HG03457 (cell line): ENCODE results near the gene GATA6.
"Not testable (repeated sequence)": the region's sequence is repeated elsewhere in the genome, so short reads cannot be mapped to it uniquely, and the experiment has no call there.

Experiments used
- ATAC-seq: cut with Tn5 transposase; IDR thresholded peaks from one replicate; pipeline ENCODE4 v1.9.1; 2021; ENCODE audit warnings: moderate number of reproducible peaks; ENCODE audit not compliant: unreplicated experiment

GATA6 gene

DNA sequence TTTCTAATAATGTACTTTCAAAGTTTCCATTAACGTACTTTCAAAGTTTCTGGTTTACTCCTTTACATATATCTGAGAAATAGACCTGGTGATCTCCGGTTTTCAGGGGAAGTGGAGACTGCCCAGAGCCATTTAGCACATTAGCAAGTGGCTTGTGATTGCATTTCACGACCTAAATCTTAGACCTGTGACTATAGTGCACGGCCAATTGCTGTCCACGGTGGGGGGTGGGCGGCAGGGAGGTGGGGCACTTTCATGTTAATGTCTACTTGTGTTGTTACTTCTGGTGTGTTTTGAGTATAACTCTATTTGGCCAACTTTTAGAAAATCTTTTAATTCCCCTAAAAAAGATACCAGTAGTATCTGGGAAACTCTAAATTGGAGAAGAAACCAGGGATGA is 11.3 kb downstream of the GATA6 start:
- ATAC-seq = no peak

DNA sequence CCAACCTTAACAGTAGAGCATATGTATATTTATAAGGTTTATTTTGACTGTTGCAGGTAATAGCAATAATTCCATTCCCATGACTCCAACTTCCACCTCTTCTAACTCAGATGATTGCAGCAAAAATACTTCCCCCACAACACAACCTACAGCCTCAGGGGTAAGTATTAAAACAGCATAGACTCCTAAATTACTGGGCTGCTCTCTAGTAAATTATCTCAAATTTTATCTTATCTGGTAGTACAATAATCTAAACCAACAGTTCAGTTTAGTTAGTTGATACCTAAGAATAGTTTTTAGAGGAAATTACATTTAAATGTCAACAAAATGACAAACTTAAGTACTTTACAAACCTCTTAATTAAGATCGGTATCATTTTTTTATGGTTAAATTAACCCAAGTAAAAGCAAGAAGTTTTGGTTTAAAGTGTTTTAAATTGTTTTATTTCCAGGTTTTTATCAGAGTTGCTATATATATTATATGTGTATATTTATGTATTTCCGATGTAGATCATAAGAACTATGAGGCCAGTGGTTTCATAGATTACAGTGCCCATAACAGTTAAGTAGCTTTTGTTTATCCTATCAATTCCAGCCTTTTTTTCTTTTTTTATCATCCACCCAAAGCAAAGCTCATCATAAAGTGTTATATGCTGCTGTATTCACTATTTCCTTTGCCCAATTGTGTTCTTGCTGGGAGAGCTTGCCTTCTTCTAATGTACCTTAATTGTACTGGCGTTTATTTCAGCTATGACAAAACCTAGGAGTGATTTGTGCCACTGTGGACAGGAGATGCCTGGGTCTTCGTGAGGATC is 13.7 kb downstream of the GATA6 start:
- no peak for ATAC-seq

DNA sequence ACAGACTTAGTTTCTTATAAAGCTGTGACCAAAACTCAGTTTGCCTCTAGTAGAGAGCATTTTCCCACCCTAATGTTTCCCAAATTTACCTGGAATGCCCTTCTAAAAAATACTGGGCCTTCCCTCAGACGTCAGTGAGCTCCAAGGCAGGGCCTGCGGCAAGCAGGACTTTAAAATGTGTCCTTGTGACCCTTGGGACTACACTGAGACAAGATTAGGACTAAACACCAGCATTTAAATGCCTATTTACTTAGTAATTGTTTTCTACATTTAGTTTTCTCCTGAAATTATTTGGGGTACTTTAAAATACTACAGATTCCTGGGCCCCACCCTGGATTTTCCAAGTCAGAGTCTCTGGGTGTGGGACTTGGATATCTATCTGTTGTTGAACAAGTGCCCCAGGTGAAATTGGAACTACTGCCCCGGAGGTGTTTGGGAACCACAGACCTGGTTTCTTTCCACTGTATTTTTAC is 14.3 kb downstream of the GATA6 start:
- no peak for ATAC-seq

DNA sequence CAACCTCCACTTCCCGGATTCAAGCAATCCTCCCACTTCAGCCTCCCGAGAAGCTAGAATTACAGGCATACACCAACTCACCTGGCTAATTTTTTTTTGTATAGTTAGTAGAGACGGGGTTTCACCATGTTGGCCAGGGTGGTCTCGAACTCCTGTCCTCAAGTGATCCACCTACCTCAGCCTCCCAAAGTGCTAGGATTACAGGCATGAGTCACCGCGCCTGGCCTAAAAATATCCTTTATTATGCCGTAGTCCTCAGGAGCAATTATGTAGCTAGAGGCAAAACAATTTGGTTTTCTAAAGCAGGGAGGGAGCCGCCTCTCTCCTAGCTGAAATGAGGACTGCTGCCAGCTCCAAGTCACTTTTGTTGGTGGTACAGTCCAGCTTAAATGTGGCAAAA is 15.2 kb downstream of the GATA6 start:
- ATAC-seq = not testable (repeated sequence)

DNA sequence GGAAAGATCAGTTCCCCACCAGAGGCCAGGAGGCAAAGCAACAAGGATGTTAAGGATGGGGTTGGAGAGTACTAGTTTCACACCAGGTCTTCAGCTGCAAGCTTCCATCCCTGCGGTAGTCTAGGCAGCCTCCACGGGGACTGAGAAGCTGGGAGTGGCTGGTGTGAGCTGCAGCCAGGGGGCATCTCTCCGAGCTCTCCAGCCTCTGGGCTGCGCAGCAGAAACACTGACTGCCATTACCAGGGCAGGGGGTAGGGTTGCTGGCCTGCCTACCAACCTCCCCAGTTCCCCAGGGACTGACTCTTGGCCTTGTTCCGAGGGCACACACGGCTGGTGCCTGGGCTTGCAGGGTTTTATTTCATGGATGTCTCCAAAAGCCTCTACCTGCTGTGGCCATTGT is 15.9 kb downstream of the GATA6 start:
- ATAC-seq = no peak

DNA sequence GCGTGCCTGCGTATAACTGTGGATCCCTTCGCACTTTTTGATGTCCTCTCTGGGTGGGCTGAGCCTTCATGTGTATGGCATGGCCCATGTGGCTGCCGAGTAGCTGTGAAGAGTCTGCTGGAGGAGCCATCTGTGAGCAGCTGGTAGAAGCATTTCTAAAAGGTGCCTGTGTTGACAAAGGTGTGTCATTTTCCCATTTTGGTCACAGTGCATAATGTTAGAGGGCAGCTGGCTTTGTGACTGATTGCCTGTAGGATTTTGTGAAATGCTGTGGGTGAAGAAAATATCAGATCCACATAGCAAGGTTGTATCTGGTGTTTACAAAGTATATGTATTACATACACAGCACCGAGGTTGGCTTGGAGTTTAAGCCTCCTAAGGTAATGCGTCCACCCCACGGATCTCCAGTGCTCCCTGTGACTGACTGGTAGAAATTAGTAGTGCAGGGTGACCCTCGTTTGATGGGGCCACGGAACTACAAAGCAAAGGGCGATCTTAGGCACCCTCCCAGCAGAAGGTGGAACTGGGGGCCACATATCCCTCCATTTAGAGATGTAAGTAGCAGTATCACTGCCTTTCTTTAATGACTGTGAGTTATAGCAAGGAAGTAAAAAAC is 16.5 kb downstream of the GATA6 start:
- no peak for ATAC-seq

DNA sequence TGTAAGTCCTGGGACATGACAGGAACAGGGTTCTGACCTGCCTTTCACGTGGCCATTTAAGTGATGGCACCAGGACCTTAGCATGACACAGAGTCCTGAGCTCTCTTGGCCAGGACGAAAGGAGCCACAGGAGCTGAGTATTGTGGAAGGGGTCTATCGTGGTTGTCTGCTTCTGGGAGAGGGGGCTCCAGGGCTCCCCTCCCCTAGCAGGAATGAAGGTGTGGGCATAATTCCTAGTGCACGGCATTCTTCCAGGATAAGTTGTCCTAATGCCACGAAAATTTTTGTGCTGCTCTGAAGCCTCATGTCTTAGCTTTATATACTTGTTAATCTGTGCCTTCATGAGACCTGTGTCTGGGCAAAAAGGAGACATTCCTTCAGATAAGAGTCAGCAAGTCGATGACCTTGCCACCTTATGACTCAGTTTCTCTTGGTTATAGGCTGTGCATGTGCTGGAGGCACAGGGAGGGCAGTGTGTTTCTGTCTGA is 17.1 kb downstream of the GATA6 start:
- ATAC-seq = no peak

DNA sequence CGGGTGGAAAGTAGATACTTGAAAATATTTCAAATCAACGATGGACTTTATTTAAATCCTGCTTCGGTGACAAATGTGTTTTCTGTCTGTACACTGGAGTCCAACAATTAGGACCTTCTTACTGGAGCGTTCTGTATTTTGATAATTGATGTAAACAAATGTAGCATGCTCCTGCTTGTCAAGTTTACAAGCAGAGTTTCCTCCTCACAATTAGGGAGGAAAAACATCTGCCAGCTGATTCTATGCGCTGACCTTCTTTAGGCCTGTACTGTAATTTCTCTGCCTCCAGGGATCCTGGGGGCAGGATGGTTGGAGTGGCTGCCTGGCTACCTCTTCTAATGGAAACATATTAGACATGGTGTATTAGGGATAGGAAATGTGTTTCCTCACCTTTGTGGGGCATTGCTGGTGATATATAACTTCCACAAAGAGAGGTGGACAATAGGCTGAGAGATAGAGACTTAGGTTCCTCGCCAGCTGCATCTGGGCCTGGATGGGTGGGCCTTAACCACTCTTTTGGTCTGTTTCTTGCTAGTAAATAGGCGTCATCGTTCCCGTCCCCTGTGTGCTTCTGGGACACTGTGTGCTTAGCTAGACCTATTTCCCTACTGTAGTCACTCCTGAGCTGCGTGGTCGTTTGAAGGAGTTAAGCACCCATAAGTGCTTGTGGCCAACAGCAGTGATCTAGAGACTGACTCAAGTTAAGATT is 19.3 kb downstream of the GATA6 start:
- no peak for ATAC-seq

DNA sequence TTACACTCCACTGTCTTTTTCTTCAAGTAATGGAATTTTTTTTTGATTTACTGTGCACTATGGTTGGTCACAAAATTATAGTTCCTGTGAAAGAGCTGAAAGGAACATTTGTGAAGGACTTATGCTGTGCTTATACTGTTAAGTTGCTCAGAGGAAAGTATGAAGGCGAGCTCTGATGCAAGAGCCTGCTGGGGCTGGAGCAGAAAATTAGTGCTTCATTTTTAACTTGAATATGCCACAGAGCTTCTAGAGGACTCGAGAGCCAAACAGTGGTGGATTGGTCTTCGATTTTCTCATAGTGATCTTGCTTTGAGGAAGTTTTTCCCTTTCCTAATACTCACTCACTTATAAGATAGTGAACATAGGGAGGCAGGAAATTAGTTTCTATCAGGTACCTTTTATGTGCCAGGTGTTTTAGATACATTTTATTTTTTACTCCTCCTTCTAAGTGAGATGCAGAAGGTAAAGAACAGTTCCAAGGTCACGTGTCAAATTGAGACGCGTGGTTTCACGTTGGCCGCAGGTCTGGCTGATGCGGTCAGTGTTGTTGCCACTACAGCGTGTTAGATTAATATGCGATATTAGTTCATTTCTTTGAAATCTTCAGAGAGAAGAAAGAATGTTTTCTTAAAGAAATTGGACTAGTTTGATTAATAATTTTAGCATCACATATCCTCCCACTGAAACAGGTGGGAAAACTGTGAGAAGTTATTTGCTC is 20.2 kb downstream of the GATA6 start:
- no peak for ATAC-seq

DNA sequence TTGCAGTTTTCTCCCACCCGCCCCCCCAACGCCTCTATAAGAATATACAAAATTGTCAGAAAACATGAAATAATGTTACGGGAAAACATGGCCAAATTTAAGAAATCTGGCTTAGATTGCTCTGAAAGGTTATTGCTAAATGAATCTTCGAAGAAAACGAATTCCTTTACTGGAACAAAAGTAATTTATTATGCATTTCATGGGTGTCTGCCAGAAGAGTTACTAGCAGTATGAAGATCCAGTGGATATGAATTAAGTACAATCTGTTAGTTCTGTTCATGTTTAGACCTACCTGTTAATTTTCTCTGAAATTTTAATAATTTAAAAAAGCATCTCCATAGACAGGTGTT is 21.9 kb downstream of the GATA6 start:
- no peak for ATAC-seq

DNA sequence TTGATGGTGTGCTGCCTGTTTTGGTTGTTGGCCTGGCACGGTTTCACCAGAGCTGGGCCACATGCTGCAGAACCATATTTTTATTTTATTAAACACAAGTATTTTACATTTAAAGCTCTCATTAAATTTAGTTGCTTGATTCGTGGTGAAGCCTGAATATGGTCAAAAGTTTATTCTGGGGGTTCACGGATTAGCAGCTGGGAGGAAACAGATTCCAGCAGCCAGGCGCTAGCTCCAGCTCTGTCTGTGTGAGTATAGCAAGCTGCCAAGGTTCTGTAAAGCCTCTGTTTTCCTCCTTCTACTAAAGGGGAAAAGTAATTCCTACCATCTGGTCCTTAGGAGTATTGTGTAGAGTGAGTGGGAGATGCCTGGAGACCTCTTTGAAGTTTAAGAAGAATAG is 22.5 kb downstream of the GATA6 start:
- ATAC-seq = no peak

DNA sequence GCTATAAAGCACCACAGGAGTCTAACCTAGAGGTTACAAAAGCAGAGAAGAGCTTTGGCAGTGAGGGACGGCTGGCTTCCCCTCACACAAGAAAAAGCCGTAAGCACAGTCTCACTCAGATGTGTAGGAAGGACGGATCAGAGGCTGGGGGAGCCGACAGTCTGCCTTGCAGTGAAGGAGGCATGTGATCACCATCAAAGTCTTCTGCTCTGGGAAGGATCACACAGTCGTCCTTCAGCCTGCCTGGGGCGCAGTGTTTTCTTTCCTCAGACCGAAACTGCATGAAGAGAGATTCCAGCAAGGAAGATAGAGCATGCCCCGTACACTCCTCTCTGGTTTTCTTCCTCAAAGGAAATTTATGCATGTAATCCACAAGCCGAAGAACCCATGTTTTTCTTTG is 24.1 kb downstream of the GATA6 start:
- ATAC-seq = no peak

DNA sequence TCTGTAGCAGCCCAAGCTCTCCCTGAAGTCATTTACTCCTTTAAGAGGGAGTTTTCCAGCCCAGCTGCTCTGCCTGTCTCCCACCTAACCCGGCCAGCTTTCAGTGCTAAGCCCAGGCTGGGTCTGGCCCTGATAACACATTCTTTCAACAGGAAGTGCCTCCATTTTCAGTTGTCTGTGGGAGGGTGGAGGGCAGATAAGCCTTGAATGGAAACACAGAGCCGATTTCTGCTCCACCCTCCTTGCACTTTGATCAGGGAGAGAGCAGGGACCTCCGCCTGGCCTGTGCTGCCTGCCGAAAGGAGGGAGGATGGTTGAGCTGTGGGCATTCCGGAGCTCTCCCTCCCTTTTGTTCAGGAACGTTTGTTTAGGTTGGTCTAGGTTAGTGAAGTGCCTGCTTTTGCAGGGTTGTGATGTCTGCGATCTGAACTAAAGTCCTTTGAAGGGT is 24.8 kb downstream of the GATA6 start:
- no peak for ATAC-seq

DNA sequence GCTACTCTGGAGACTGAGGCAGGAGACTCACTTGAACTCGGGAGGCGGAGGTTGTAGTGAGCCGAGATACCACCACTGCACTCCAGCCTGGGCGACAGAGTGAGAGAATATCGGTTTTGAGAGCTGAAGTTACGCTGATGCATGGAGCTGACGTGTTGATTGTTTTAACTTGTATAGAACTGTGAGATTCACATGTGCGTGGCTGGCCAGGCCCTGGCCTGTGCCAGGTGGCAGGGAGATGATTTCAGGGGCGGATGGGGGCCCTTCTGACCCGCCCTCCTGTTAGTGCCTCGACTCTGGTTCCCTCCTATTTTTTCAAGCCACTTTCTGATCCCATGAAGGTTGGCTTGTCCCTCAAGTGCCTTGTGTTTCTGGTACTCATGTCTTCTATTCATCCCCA is 25.7 kb downstream of the GATA6 start:
- ATAC-seq = no peak

DNA sequence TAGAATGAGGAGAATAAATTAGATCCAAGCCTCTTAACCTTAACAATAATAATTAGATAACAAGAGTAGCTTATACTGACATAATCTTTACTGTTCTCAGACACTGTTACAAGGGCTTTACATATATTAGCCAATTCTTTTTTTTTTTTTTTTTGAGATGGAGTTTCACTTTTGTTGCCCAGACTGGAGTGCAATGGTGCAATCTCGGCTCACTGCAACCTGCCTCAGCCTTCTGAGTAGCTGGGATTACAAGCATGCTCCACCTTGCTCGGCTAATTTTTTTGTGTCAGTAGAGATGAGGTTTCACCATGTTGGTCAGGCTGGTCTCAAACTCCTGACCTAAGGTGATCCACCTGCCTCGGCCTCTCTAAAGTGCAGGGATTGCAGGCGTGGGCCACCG is 27.6 kb downstream of the GATA6 start:
- not testable (repeated sequence) for ATAC-seq

DNA sequence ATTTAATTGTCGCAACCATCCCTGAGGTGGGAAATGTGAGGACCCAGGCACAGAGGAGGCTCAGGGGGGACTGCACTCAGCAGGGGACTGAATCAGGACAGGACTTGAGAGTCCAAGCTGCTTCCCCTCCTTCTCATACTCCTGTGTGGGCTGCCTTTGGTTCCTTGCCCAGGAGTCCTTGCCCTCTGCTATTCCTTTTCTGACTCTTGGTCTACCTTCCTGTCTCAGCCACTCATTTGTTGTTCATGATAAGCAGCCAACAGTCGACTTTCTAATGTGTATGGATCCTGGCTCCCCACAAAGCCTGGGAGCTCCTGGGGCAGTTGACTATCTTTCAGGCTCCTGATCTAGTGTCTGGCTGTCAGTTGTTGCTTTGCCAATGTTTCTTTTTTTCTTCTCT is 28.3 kb downstream of the GATA6 start:
- no peak for ATAC-seq

DNA sequence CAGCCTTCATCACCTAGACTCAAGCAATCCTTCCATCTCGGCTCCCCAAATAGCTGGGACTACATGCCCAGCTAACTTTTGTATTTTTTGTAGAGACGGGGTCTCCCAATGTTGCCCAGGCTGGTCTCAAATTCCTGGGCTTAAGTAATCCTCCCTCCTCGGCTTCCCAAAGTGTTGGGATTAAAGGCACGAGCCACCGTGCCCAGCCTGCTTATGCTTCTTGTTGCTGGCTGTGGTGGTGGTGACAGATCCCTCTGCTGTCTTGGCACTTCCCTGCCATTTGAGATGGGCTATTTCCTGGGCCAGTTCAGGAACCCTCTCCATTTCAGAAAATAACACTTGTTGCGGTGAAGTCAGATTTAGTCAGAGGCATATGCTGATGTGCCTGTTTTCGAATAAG is 28.8 kb downstream of the GATA6 start:
- ATAC-seq = no peak

DNA sequence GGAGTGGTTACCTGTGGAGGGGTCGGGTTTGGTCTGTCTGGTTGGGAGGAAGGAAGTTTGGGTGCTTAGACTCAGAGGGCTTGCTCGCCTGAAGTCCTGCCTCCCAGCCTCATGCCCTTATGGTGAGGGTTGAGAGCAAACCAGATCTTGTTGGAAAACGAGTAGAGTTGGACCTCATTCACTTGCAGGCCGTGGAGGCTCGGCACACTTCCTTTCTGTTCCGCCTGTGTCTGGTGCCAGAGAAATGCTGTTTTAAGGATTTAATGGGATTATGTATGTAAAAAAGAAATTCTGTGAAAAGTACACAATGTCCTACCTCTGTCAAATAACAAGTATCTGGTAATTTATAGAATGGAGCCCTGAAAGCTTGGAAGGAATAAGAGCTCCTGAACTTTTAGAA is 29.6 kb downstream of the GATA6 start:
- no peak for ATAC-seq

DNA sequence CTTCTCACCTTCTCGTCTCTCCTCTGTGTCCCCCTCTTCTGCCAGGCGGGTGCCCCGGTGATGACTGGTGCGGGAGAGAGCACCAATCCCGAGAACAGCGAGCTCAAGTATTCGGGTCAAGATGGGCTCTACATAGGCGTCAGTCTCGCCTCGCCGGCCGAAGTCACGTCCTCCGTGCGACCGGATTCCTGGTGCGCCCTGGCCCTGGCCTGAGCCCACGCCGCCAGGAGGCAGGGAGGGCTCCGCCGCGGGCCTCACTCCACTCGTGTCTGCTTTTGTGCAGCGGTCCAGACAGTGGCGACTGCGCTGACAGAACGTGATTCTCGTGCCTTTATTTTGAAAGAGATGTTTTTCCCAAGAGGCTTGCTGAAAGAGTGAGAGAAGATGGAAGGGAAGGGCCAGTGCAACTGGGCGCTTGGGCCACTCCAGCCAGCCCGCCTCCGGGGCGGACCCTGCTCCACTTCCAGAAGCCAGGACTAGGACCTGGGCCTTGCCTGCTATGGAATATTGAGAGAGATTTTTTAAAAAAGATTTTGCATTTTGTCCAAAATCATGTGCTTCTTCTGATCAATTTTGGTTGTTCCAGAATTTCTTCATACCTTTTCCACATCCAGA is 31.3 kb downstream of the GATA6 start:
- ATAC-seq = no peak

DNA sequence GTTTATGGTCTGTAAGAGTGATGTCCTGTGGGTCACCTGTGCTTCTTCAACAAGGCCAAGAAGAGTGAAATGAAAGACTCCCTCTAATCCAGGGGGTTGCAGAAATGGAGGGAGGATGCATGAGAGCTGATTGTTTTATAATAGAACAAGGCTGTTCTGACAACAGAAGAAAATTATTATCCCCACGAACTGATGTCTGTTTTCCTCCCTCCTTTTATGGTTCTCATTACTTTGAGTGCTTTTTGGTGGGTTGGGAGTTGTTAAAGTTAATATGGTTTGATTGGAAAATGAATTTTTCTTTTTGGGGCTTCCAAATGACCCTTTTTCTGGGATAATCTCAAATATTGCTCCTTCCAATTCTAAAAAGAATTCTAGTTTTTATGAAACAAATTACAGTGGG is 33.6 kb downstream of the GATA6 start:
- no peak for ATAC-seq
